ENCODE measurements around the gene ABI3. TPM values are rescaled to one million over a fixed set of nuclear protein-coding genes. Genes with fewer than 3 reads are reported as not detected.
"Not testable (repeated sequence)": the region's sequence is repeated elsewhere in the genome, so short reads cannot be mapped to it uniquely, and the experiment has no call there.

Gene ABI3
- total RNA-seq, 1 experiment from 2014 or later = not detected

DNA sequence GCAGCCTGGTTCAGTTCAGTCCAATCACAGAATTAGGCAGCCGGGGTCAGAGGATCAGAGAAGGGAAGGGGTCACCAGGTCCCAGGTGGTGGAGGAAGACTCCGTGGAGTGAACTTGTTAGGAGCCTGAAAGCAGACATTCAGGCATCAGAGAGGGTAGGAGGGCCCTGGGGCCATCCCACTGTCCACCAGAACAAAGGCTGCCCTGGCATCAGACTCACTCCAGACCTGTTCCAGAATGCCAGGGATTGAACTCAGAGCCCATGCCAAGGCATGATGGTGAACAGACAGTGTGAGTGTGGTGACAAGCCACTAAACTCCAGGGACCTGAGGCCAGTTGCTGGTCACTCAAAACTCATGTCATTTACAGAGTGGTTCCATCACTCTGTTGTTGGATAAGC is 40.3 kb upstream of the ABI3 start:
- Mint-ChIP-seq H3K27me3 (ENCODE audit: unreplicated experiment) (peaks cover 100% of the 10 kb centered on the region), H3K9me3 (ENCODE audit: low read depth, unreplicated experiment) (no peaks in the 10 kb centered on the region), H3K27ac (ENCODE audit: unreplicated experiment) (no peak overlapping the region), H3K4me3 (ENCODE audit: low read depth, unreplicated experiment) (no peak overlapping the region), H3K4me1 (ENCODE audit: low read depth, unreplicated experiment) (no peaks in the 10 kb centered on the region), H3K36me3 (ENCODE audit: insufficient read depth, unreplicated experiment) (no peaks in the 10 kb centered on the region)
- DNase-seq = no peak
- no peak for TF ChIP-seq CTCF (IDR thresholded peaks at IDR 0.05; ENCODE audit: unreplicated experiment)
- CTCF ChIA-PET = no interaction called here
- intact Hi-C loops (cut with micrococcal nuclease; ENCODE audit: unreplicated experiment) = no loop called here
- no TSS peak for BruUV-seq (replicated peaks)

DNA sequence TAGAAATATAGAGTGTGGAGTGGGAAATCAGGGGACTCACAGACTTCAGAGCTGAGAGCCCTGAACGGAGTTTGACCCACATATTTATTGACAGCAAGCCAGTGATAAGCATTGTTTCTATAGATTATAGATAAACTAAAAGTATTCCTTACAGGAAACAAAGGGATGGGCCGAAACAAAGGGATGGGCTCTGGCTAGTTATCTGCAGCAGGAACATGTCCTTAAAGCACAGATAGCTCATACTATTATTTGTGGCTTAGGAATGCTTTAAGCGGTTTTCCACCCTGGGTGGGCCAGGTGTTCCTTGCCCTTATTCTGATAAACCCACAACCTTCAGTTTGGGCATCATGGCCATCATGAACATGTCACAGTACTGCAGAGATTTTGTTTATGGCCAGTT is 39.8 kb upstream of the ABI3 start:
- intact Hi-C loops (cut with micrococcal nuclease; ENCODE audit: unreplicated experiment); H3K4me1 Mint-ChIP-seq (ENCODE audit: low read depth, unreplicated experiment); H3K36me3 Mint-ChIP-seq (ENCODE audit: insufficient read depth, unreplicated experiment); H3K4me3 Mint-ChIP-seq (ENCODE audit: low read depth, unreplicated experiment); H3K9me3 Mint-ChIP-seq (ENCODE audit: low read depth, unreplicated experiment); H3K27ac Mint-ChIP-seq (ENCODE audit: unreplicated experiment); CTCF ChIA-PET; BruUV-seq (replicated peaks); DNase-seq: not testable (repeated sequence)
- H3K27me3 Mint-ChIP-seq (ENCODE audit: unreplicated experiment) = peaks cover 100% of the 10 kb centered on the region

GRCh38 chr17:49175978-49176377 is 34.5 kb upstream of the ABI3 start:
- DNase-seq; H3K9me3 Mint-ChIP-seq (ENCODE audit: low read depth, unreplicated experiment); H3K4me3 Mint-ChIP-seq (ENCODE audit: low read depth, unreplicated experiment); BruUV-seq (replicated peaks); H3K4me1 Mint-ChIP-seq (ENCODE audit: low read depth, unreplicated experiment); H3K36me3 Mint-ChIP-seq (ENCODE audit: insufficient read depth, unreplicated experiment); intact Hi-C loops (cut with micrococcal nuclease; ENCODE audit: unreplicated experiment); H3K27ac Mint-ChIP-seq (ENCODE audit: unreplicated experiment): not testable (repeated sequence)
- CTCF ChIA-PET = interaction anchor here (0.8 kb wide), 1 partner anchor 18 kb away, joined by 6 read pairs; no protein-coding TSS in a partner anchor
- peaks cover 55% of the 10 kb centered on the region for H3K27me3 Mint-ChIP-seq (ENCODE audit: unreplicated experiment)

- peaks cover 10% of the 10 kb centered on the region for H3K9me3 Mint-ChIP-seq (ENCODE audit: low read depth, unreplicated experiment)
These were observed 30.2 kb upstream of the ABI3 start for GRCh38 chr17:49180303-49180702.

GRCh38 chr17:49180998-49181635 is 29.4 kb upstream of the ABI3 start:
- BruUV-seq (replicated peaks) = no TSS peak
- Mint-ChIP-seq H3K9me3 (ENCODE audit: low read depth, unreplicated experiment) (peaks cover 7% of the 10 kb centered on the region), H3K27me3 (ENCODE audit: unreplicated experiment) (peaks cover 13% of the 10 kb centered on the region), H3K27ac (ENCODE audit: unreplicated experiment) (no peak overlapping the region), H3K4me1 (ENCODE audit: low read depth, unreplicated experiment) (no peaks in the 10 kb centered on the region), H3K36me3 (ENCODE audit: insufficient read depth, unreplicated experiment) (no peaks in the 10 kb centered on the region), H3K4me3 (ENCODE audit: low read depth, unreplicated experiment) (no peak overlapping the region)
- TF ChIP-seq CTCF (IDR thresholded peaks at IDR 0.05; ENCODE audit: unreplicated experiment) = no peak
- DNase-seq = no peak
- intact Hi-C loops (cut with micrococcal nuclease; ENCODE audit: unreplicated experiment) = no loop called here
- CTCF ChIA-PET = interaction anchor here (0.6 to 1.8 kb wide), 4 partner anchors 9 to 41 kb away, joined by 3 to 6 read pairs (median 4); no protein-coding TSS in a partner anchor

More at GRCh38 chr17:49180303-49180702, 30.2 kb upstream of the ABI3 start:
- H3K36me3 Mint-ChIP-seq (ENCODE audit: insufficient read depth, unreplicated experiment) = no peaks in the 10 kb centered on the region
- BruUV-seq (replicated peaks) = no TSS peak
- no peak overlapping the region for H3K27ac Mint-ChIP-seq (ENCODE audit: unreplicated experiment)
- TF ChIP-seq CTCF (IDR thresholded peaks at IDR 0.05; ENCODE audit: unreplicated experiment) = peak; percentile 86
- DNase-seq = peak; percentile 76
- H3K4me3 Mint-ChIP-seq (ENCODE audit: low read depth, unreplicated experiment) = no peak overlapping the region
- peaks cover 21% of the 10 kb centered on the region for H3K27me3 Mint-ChIP-seq (ENCODE audit: unreplicated experiment)
- intact Hi-C loops (cut with micrococcal nuclease; ENCODE audit: unreplicated experiment) = no loop called here
- CTCF ChIA-PET = interaction anchor here (0.6 to 1.9 kb wide), 8 partner anchors 10 to 110 kb away, joined by 3 to 9 read pairs (median 4); no protein-coding TSS in a partner anchor
- no peaks in the 10 kb centered on the region for H3K4me1 Mint-ChIP-seq (ENCODE audit: low read depth, unreplicated experiment)
